Keratinocyte (primary cell): ENCODE measurements around the gene ZBTB20. TPM values are rescaled to one million over a fixed set of nuclear protein-coding genes. Genes with fewer than 3 reads are reported as not detected.

Source experiments
- DNase-seq: peaks from one replicate; pipeline ENCODE4 v3.0.0-alpha.2; 2011; ENCODE audit warnings: low read depth, missing footprints, low spot score
- FAIRE-seq: peaks from 2 replicates; lab custom pipeline; 2011; peaks lifted over from hg19 to GRCh38; lab: Jason Lieb, UNC
- H2AFZ ChIP-seq: 2 replicates; pipeline ENCODE4 v1.6.0; 2012; ENCODE audit warnings: low read length, control low read depth, inconsistent platforms; ENCODE audit not compliant: control insufficient read depth
- H3K27ac ChIP-seq: 2 replicates; pipeline ENCODE4 v1.5.1; 2011; ENCODE audit warnings: low read length; ENCODE audit not compliant: control insufficient read depth, insufficient read depth
- H3K27me3 ChIP-seq: 3 replicates; pipeline ENCODE4 v1.6.0; 2011; ENCODE audit warnings: low read length; ENCODE audit not compliant: control insufficient read depth, insufficient read depth; ENCODE audit errors: extremely low read depth
- H3K36me3 ChIP-seq, 2 experiments: 2 replicates in 1 of 2; 3 replicates in 1 of 2; pipeline ENCODE4 v1.5.1; 2011; ENCODE audit warnings: low read length in 2 of 2, mild to moderate bottlenecking in 1 of 2; ENCODE audit not compliant: control insufficient read depth in 2 of 2, insufficient read depth in 2 of 2; ENCODE audit errors: extremely low read depth in 1 of 2
- H3K4me1 ChIP-seq: 3 replicates; pipeline ENCODE4 v1.5.1; 2011; ENCODE audit warnings: low read length; ENCODE audit not compliant: control insufficient read depth, insufficient read depth; ENCODE audit errors: extremely low read depth
- H3K4me2 ChIP-seq: 3 replicates; pipeline ENCODE4 v1.6.0; 2011; ENCODE audit warnings: low read depth, low read length; ENCODE audit not compliant: control insufficient read depth, insufficient read depth; ENCODE audit errors: extremely low read depth
- H3K4me3 ChIP-seq, 3 experiments: fragments of 200-600 bp in 1 of 3; sonication (generic) in 1 of 3; 2 replicates in 2 of 3; 3 replicates in 1 of 3; pipeline ENCODE4 v1.5.1; 2011 to 2016; ENCODE audit warnings: low read length in 3 of 3, mild to moderate bottlenecking in 3 of 3, control low read depth in 2 of 3, inconsistent platforms in 1 of 3, low read depth in 1 of 3, mixed read lengths in 1 of 3, mixed run types in 1 of 3, moderate library complexity in 1 of 3; ENCODE audit not compliant: control insufficient read depth in 2 of 3, insufficient read depth in 2 of 3; ENCODE audit errors: extremely low read depth in 1 of 3
- H3K79me2 ChIP-seq: 2 replicates; pipeline ENCODE4 v1.6.0; 2012; ENCODE audit warnings: low read length; ENCODE audit not compliant: control insufficient read depth, insufficient read depth
- H3K9ac ChIP-seq: 3 replicates; pipeline ENCODE4 v1.6.0; 2011; ENCODE audit warnings: low read length; ENCODE audit not compliant: control insufficient read depth, insufficient read depth; ENCODE audit errors: extremely low read depth
- H3K9me1 ChIP-seq: 3 replicates; pipeline ENCODE4 v1.6.0; 2011; ENCODE audit warnings: low read length; ENCODE audit not compliant: control insufficient read depth, insufficient read depth; ENCODE audit errors: extremely low read depth
- H3K9me3 ChIP-seq: 2 replicates; pipeline ENCODE4 v1.5.1; 2012; ENCODE audit warnings: low read depth, low read length; ENCODE audit not compliant: control insufficient read depth
- H4K20me1 ChIP-seq: 3 replicates; pipeline ENCODE4 v1.6.0; 2011; ENCODE audit warnings: low read length; ENCODE audit not compliant: control insufficient read depth, insufficient read depth; ENCODE audit errors: extremely low read depth
- EZH2 ChIP-seq: IDR thresholded peaks from one replicate; pipeline ENCODE4 v1.6.1; 2012; ENCODE audit warnings: inconsistent platforms, mild to moderate bottlenecking, low read length, moderate library complexity
- dilution Hi-C: fragments of 300-500 bp; cut with MboI; formaldehyde crosslinking; loops from one replicate; pipeline ENCODE4 v1.7.0; 2020; ENCODE audit warnings: low sequenced_read_pairs; ENCODE audit not compliant: extremely low pct_ligation_motif_present
- polyA plus RNA-seq, 5 experiments: library from polyadenylated mRNA; depleted of rRNA in 3 of 5; stranded (reverse) in 3 of 5; stranded (forward) in 1 of 5; unstranded in 1 of 5; fragments of >200 nt; gene quantifications; 1 replicate in 1 of 5; 2 replicates in 3 of 5; 3 replicates in 1 of 5; pipeline versions ENCODE4 v1.2.1 to v1.2.3, GENCODE V29; 2011 to 2012; ENCODE audit warnings: missing spikeins in 2 of 5, low read depth in 1 of 5, low replicate concordance in 1 of 5
- TF ChIP-seq, protein P1 (sequence below), 3 experiments: IDR thresholded peaks in 1 of 3; conservative IDR thresholded peaks in 1 of 3; optimal IDR thresholded peaks in 1 of 3; 2 replicates in 2 of 3; 3 replicates in 1 of 3; pipeline versions ENCODE3 to v1.5.1; 2011; ENCODE audit warnings: low read length in 3 of 3, mild to moderate bottlenecking in 3 of 3, moderate library complexity in 2 of 3, control low read depth in 1 of 3, inconsistent platforms in 1 of 3; ENCODE audit not compliant: insufficient read depth in 2 of 3; ENCODE audit errors: extremely low read depth in 1 of 3

The ZBTB20 gene
- polyA plus RNA-seq, 1 donor (not counting 4 experiments of a cell fraction or from before 2014, with no cell fraction given), result 0.52 TPM

DNA sequence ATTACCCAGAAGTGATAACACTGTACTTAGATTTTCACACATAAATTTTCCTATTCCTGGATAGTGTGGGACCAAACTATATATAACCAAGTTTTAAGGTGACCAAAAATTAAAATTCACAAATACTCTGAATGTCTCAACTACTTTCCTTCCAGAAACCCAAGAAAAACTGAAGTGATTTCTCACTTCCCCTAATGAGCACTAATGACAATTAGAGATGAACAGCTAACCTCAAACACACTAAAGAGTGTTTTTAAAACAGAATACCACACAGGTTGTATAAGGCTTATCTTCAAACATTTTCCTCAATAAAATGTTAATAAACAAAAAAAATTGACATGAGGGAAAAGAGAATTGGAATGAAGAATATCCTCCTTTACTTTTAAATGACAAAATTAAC, 188.2 kb downstream of the ZBTB20 start:
- Histone ChIP-seq H3K79me2 (no peaks in the 10 kb centered on the region), H4K20me1 (no peaks in the 10 kb centered on the region), H3K4me1 (no peaks in the 10 kb centered on the region), H3K9me1 (no peaks in the 10 kb centered on the region), H3K4me2 (no peak overlapping the region), H3K27ac (no peak overlapping the region), H2AFZ (no peak overlapping the region), H3K27me3 (no peaks in the 10 kb centered on the region), H3K9ac (no peak overlapping the region), H3K9me3 (no peaks in the 10 kb centered on the region), H3K4me3 (no peak overlapping the region), H3K36me3 (no peaks in the 10 kb centered on the region)
- dilution Hi-C loops, result no loop called here
- FAIRE-seq (no peak), DNase-seq (no peak)
- TF ChIP-seq, protein P1, sequence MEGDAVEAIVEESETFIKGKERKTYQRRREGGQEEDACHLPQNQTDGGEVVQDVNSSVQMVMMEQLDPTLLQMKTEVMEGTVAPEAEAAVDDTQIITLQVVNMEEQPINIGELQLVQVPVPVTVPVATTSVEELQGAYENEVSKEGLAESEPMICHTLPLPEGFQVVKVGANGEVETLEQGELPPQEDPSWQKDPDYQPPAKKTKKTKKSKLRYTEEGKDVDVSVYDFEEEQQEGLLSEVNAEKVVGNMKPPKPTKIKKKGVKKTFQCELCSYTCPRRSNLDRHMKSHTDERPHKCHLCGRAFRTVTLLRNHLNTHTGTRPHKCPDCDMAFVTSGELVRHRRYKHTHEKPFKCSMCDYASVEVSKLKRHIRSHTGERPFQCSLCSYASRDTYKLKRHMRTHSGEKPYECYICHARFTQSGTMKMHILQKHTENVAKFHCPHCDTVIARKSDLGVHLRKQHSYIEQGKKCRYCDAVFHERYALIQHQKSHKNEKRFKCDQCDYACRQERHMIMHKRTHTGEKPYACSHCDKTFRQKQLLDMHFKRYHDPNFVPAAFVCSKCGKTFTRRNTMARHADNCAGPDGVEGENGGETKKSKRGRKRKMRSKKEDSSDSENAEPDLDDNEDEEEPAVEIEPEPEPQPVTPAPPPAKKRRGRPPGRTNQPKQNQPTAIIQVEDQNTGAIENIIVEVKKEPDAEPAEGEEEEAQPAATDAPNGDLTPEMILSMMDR (optimal IDR thresholded peaks at IDR 0.05 in 1 of 3, IDR thresholded peaks at IDR 0.05 in 1 of 3, conservative IDR thresholded peaks at IDR 0.05 in 1 of 3; ENCODE audit: extremely low read depth in 1 of 3, insufficient read depth in 2 of 3, low read length in 3 of 3), result no peak
- TF ChIP-seq EZH2, result no peak

DNA sequence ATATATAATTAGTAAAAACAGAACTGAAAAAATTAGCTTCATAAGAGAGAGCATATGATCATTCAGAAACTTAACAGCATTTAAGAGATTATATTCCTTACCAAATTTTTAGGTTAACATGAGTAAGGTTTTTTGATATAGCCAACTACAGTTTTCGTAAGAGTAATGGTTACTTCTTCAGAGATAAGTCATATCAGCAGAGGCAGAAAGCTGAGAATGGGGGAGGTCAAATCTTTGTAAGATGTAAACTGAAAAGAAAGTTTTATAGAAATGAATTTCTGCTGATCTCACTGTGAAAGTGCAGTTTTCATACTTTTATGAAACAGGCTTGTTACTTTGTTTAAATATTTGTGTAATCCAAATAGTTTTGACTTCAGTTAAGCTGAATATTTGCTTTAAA, 193.3 kb downstream of the ZBTB20 start:
- Histone ChIP-seq H3K4me3 (no peak overlapping the region), H4K20me1 (no peaks in the 10 kb centered on the region), H3K27ac (no peak overlapping the region), H2AFZ (no peak overlapping the region), H3K9me3 (no peaks in the 10 kb centered on the region), H3K9me1 (no peaks in the 10 kb centered on the region), H3K4me1 (no peaks in the 10 kb centered on the region), H3K36me3 (no peaks in the 10 kb centered on the region), H3K79me2 (no peaks in the 10 kb centered on the region), H3K27me3 (no peaks in the 10 kb centered on the region), H3K4me2 (no peak overlapping the region), H3K9ac (no peak overlapping the region)
- FAIRE-seq, result no peak
- DNase-seq, result no peak
- TF ChIP-seq EZH2, result no peak
- TF ChIP-seq, protein P1 (optimal IDR thresholded peaks at IDR 0.05 in 1 of 3, IDR thresholded peaks at IDR 0.05 in 1 of 3, conservative IDR thresholded peaks at IDR 0.05 in 1 of 3; ENCODE audit: extremely low read depth in 1 of 3, insufficient read depth in 2 of 3, low read length in 3 of 3), result no peak
- dilution Hi-C loops, result no loop called here
